GM15510 (cell line): ENCODE data around the gene RTBDN.

Source experiments
- POLR2A ChIP-seq: IDR thresholded peaks from 3 replicates; pipeline ENCODE4 v1.6.1; 2011; ENCODE audit warnings: borderline replicate concordance; ENCODE audit not compliant: insufficient read length; ENCODE audit errors: extremely low read depth

The RTBDN gene

GRCh38 chr19:12838886-12839756 is 4.7 kb upstream of the RTBDN start:
- TF ChIP-seq POLR2A: no peak

- TF ChIP-seq POLR2A: no peak
Observed at GRCh38 chr19:12838182-12838885, 4.0 kb upstream of the RTBDN start, which contains the start of gene MAST1. TSS of gene MAST1 (plus strand) at chr19:12838515. CDS start at chr19:12838573, 58 bp downstream.

GRCh38 chr19:12837225-12837624 is 2.8 kb upstream of the RTBDN start:
- TF ChIP-seq POLR2A: no peak

- no peak for TF ChIP-seq POLR2A
Observed at GRCh38 chr19:12836529-12836863, 2.1 kb upstream of the RTBDN start.

GRCh38 chr19:12834976-12835757 is 788 bp upstream of the RTBDN start:
- no peak for TF ChIP-seq POLR2A

GRCh38 chr19:12833738-12834565 is 427 bp downstream of the RTBDN start:
- TF ChIP-seq POLR2A: no peak

GRCh38 chr19:12833418-12833737 is 1.0 kb downstream of the RTBDN start:
- TF ChIP-seq POLR2A: no peak

GRCh38 chr19:12828494-12828893 is 5.9 kb downstream of the RTBDN start:
- TF ChIP-seq POLR2A: no peak

GRCh38 chr19:12825254-12826131 is 8.9 kb downstream of the RTBDN start:
- TF ChIP-seq POLR2A: no peak

GRCh38 chr19:12821761-12822160 is 12.6 kb downstream of the RTBDN start:
- no peak for TF ChIP-seq POLR2A

- no peak for TF ChIP-seq POLR2A
Observed at GRCh38 chr19:12815088-12815487, 19.3 kb downstream of the RTBDN start.

GRCh38 chr19:12806242-12807081 is 27.9 kb downstream of the RTBDN start, which contains the start of gene RNASEH2A:
TSS of gene RNASEH2A (plus strand) at chr19:12806584. CDS start at chr19:12806674, 90 bp downstream.
- peak; percentile 90 for TF ChIP-seq POLR2A
